Lower lobe of right lung (tissue), 2 donors: ENCODE measurements around the gene SLC6A18. TPM values are rescaled to one million over a fixed set of nuclear protein-coding genes. Genes with fewer than 3 reads are reported as not detected.
A peak's percentile ranks its signal among the peaks of the same experiment; 100 is the strongest.
"Not testable (repeated sequence)": the region's sequence is repeated elsewhere in the genome, so short reads cannot be mapped to it uniquely, and the experiment has no call there.

Source experiments
- ATAC-seq, 2 donors: fragments of 200-7000 bp; cut with Tn5 transposase; one replicate each; pipeline ENCODE4 v1.9.1; 2020 to 2022; ENCODE audit warnings: mild to moderate bottlenecking in 2 of 2, moderate library complexity in 2 of 2
- DNase-seq: peaks from one replicate; pipeline ENCODE4 v3.0.0-alpha.2; 2020
- H3K27ac ChIP-seq: fragments of 200-600 bp; one replicate; pipeline ENCODE4 v1.8.0; 2022
- H3K27me3 ChIP-seq: fragments of 200-600 bp; one replicate; pipeline ENCODE4 v1.8.0; 2022; ENCODE audit warnings: low read depth
- H3K36me3 ChIP-seq: fragments of 200-600 bp; one replicate; pipeline ENCODE4 v1.8.0; 2022; ENCODE audit warnings: mild to moderate bottlenecking
- H3K4me1 ChIP-seq: fragments of 200-600 bp; one replicate; pipeline ENCODE4 v1.8.0; 2022
- H3K4me3 ChIP-seq: fragments of 200-600 bp; one replicate; pipeline ENCODE4 v1.8.0; 2022; ENCODE audit warnings: mild to moderate bottlenecking
- H3K9me3 ChIP-seq: fragments of 200-600 bp; one replicate; pipeline ENCODE4 v1.8.0; 2022
- CTCF ChIP-seq: fragments of 200-600 bp; IDR thresholded peaks from one replicate; pipeline ENCODE4 v1.8.0; 2022; ENCODE audit warnings: antibody characterized with exemption, mild to moderate bottlenecking
- intact Hi-C: fragments of 100-400 bp; cut with DNase I; formaldehyde crosslinking; loops from one replicate; pipeline ENCODE4 v1.11.0; 2022
- total RNA-seq: library from RNA; stranded (reverse); fragmentation: NEBNext Ultra II Directional; extraction: Animal tissue kit (Norgen Biotek cat#: 25700); gene quantifications from one replicate; pipeline ENCODE4 v1.2.1, GENCODE V29; 2021
- donor health status: DM: no; HTN: yes; CAD: no; lungs with severe emphysema.

The SLC6A18 gene
- total RNA-seq, 1 donor from 2014 or later: not detected

GRCh38 chr5:1270426-1270825 lies 45.2 kb downstream of the SLC6A18 start:
- Histone ChIP-seq H3K4me1 (no peaks in the 10 kb centered on the region), H3K27me3 (no peaks in the 10 kb centered on the region), H3K9me3 (no peaks in the 10 kb centered on the region), H3K27ac (no peak overlapping the region), H3K4me3 (no peak overlapping the region), H3K36me3 (no peaks in the 10 kb centered on the region)
- no peak for ATAC-seq
- intact Hi-C loops: no loop called here
- no peak for DNase-seq
- no peak for TF ChIP-seq CTCF

GRCh38 chr5:1270933-1271914 lies 46.0 kb downstream of the SLC6A18 start:
- intact Hi-C loops: no loop called here
- ATAC-seq: peak in 1 of 2 donors; percentile 33
- H3K9me3 ChIP-seq: no peaks in the 10 kb centered on the region
- no peaks in the 10 kb centered on the region for H3K36me3 ChIP-seq
- DNase-seq: no peak
- H3K27ac ChIP-seq: no peak overlapping the region
- H3K27me3 ChIP-seq: no peaks in the 10 kb centered on the region
- H3K4me1 ChIP-seq: no peaks in the 10 kb centered on the region
- no peak overlapping the region for H3K4me3 ChIP-seq
- TF ChIP-seq CTCF: no peak

GRCh38 chr5:1272201-1272600 lies 47.0 kb downstream of the SLC6A18 start:
- ATAC-seq (no peak), DNase-seq (no peak)
- Histone ChIP-seq H3K4me3 (no peak overlapping the region), H3K4me1 (no peaks in the 10 kb centered on the region), H3K27me3 (no peaks in the 10 kb centered on the region), H3K27ac (no peak overlapping the region), H3K9me3 (no peaks in the 10 kb centered on the region), H3K36me3 (no peaks in the 10 kb centered on the region)
- intact Hi-C loops: no loop called here
- no peak for TF ChIP-seq CTCF

- Histone ChIP-seq H3K9me3 (no peaks in the 10 kb centered on the region), H3K27me3 (no peaks in the 10 kb centered on the region), H3K27ac (no peak overlapping the region), H3K4me3 (no peak overlapping the region), H3K36me3 (no peaks in the 10 kb centered on the region), H3K4me1 (no peaks in the 10 kb centered on the region)
- intact Hi-C loops: no loop called here
- DNase-seq: no peak
- no peak for ATAC-seq
- TF ChIP-seq CTCF: no peak
These were observed 48.6 kb downstream of the SLC6A18 start for GRCh38 chr5:1273745-1274144.

GRCh38 chr5:1274471-1274870 lies 49.3 kb downstream of the SLC6A18 start:
- H3K9me3 ChIP-seq: no peaks in the 10 kb centered on the region
- H3K27me3 ChIP-seq: no peaks in the 10 kb centered on the region
- ATAC-seq: no peak
- intact Hi-C loops: no loop called here
- TF ChIP-seq CTCF: no peak
- DNase-seq: no peak
- H3K4me3 ChIP-seq: no peak overlapping the region
- no peaks in the 10 kb centered on the region for H3K4me1 ChIP-seq
- no peak overlapping the region for H3K27ac ChIP-seq
- no peaks in the 10 kb centered on the region for H3K36me3 ChIP-seq

- H3K4me3 ChIP-seq, H3K9me3 ChIP-seq, intact Hi-C loops, H3K4me1 ChIP-seq, ATAC-seq, DNase-seq, H3K27ac ChIP-seq, H3K27me3 ChIP-seq, H3K36me3 ChIP-seq: not testable (repeated sequence)
These were observed 50.5 kb downstream of the SLC6A18 start for GRCh38 chr5:1275397-1276391.
